SU-DHL-6 (cell line): ENCODE results near the gene TMEM169.

Source experiments
- EZH2phosphoT487 ChIP-seq: fragments of 200-600 bp; sonication (generic), shearing (Covaris generic); conservative IDR thresholded peaks from 2 replicates; pipeline ENCODE4 v1.6.1; 2018; ENCODE audit warnings: mild to moderate bottlenecking, antibody characterized with exemption, low read length, moderate library complexity, mixed read lengths
- TF ChIP-seq, protein P1 (sequence below): fragments of 200-600 bp; sonication (generic); IDR thresholded peaks from one replicate; pipeline ENCODE4 v1.5.1; 2017; ENCODE audit warnings: antibody characterized with exemption, mild to moderate bottlenecking, low read length, moderate library complexity; ENCODE audit not compliant: insufficient read depth, poor library complexity, severe bottlenecking

DNA sequence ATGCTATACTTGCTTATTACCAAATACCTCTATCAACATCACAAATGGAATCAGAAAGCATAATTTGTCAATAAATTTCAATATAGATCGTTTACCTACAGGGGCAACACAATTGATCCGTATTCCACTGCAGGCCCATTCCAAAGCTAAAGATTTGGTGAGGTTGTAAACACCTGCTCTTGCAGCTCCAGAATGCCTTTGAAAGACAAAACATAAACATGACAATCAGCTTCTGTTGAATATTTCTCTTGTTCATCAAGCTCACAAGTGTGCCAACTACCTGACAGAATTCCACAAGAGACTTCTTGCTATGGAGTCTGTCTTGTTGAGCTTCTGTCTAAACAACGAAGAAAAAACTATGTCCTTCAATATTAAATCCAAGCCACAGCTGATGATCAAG lies 30.4 kb upstream of the TMEM169 start:
- TF ChIP-seq, protein P1, sequence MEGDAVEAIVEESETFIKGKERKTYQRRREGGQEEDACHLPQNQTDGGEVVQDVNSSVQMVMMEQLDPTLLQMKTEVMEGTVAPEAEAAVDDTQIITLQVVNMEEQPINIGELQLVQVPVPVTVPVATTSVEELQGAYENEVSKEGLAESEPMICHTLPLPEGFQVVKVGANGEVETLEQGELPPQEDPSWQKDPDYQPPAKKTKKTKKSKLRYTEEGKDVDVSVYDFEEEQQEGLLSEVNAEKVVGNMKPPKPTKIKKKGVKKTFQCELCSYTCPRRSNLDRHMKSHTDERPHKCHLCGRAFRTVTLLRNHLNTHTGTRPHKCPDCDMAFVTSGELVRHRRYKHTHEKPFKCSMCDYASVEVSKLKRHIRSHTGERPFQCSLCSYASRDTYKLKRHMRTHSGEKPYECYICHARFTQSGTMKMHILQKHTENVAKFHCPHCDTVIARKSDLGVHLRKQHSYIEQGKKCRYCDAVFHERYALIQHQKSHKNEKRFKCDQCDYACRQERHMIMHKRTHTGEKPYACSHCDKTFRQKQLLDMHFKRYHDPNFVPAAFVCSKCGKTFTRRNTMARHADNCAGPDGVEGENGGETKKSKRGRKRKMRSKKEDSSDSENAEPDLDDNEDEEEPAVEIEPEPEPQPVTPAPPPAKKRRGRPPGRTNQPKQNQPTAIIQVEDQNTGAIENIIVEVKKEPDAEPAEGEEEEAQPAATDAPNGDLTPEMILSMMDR = no peak
- no peak for TF ChIP-seq EZH2phosphoT487
